Measurements from ENCODE around the gene ZNF644.

- TF ChIP-seq CTCF (conservative IDR thresholded peaks at IDR 0.05 in 1 of 2, IDR thresholded peaks at IDR 0.05 in 1 of 2; ENCODE audit: extremely low read depth in 1 of 2, insufficient read depth in 1 of 2, low read depth in 1 of 2, low read length in 2 of 2) (no peak), EZH2 (IDR thresholded peaks at IDR 0.05; ENCODE audit: borderline replicate concordance, low read length) (no peak)
Observed at GRCh38 chr1:90963236-90963635, 58.6 kb downstream of the ZNF644 start.

Data from mammary epithelial cell (primary cell).